Measurements from ENCODE around the gene ZC3H7A. TPM values are rescaled to one million over a fixed set of nuclear protein-coding genes. Genes with fewer than 3 reads are reported as not detected.

Gene ZC3H7A
- total and polyA plus RNA-seq, 2 of the 13 experiments (the other 11 are each of a cell fraction or from before 2014, with no cell fraction given), result 29.2 to 36.8 TPM

DNA sequence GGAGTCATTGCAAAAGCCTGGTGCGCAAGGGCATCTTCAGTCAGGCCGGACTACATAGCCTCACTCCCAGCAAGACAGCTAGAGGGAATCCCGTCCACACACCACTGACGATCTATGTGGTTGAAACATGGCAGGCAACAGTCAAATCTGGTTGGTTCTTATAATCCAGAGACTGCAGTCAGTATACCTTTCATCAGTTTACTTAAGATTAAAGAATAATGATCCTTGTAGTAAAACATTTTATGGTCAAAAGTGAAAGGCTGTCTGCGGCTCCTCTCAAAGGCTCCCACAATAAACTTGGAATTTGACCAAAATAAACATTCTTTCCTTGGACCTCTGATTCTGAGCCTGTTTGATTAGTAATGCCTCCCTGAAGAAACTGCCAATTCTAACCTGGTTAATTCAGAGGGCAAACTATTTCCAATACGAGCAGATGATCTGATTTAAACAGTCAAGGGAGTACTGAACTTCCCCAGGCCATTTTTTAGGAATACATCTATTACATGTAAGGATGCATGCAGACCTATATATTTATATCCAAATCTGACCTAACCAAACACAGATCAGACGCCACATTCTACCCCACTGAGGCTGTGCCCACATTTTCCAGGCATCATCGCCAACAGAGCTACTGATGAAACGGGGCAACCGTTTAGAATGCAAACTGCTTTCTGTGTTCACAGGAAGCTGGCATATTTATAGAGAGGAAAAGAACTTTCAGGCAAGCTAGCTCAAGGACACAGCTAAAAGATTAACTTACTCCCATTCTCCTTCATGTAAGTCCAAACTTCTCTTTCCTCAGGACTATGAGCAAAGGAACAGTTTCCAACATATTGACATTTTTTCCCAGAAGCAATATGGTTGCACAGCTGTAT, 39.1 kb downstream of the ZC3H7A start (continued):
- TF ChIP-seq UBTF (CRISPR knock-in tag; IDR thresholded peaks at IDR 0.05) (no peak), SNAPC2 (CRISPR knock-in tag; IDR thresholded peaks at IDR 0.05) (peak; percentile 73; the same call in 1 of the 2 replicates), MED1 (CRISPR knock-in tag; IDR thresholded peaks at IDR 0.05) (peak; percentile 81), ZNF678 (CRISPR knock-in tag; IDR thresholded peaks at IDR 0.05) (0 out of 2 replicates have a peak, but pooled peaks have one; percentile 15), AHDC1 (CRISPR knock-in tag; IDR thresholded peaks at IDR 0.05; ENCODE audit: borderline replicate concordance) (peak; percentile 81; the same call in 1 of the 2 replicates), ZNF710 (CRISPR knock-in tag; IDR thresholded peaks at IDR 0.05; ENCODE audit: borderline replicate concordance) (0 out of 2 replicates have a peak, but pooled peaks have one; percentile 45), ZNF335 (CRISPR knock-in tag; IDR thresholded peaks at IDR 0.05) (peak; percentile 62; the same call in 1 of the 2 replicates)
- TF ChIP-seq, protein P1, sequence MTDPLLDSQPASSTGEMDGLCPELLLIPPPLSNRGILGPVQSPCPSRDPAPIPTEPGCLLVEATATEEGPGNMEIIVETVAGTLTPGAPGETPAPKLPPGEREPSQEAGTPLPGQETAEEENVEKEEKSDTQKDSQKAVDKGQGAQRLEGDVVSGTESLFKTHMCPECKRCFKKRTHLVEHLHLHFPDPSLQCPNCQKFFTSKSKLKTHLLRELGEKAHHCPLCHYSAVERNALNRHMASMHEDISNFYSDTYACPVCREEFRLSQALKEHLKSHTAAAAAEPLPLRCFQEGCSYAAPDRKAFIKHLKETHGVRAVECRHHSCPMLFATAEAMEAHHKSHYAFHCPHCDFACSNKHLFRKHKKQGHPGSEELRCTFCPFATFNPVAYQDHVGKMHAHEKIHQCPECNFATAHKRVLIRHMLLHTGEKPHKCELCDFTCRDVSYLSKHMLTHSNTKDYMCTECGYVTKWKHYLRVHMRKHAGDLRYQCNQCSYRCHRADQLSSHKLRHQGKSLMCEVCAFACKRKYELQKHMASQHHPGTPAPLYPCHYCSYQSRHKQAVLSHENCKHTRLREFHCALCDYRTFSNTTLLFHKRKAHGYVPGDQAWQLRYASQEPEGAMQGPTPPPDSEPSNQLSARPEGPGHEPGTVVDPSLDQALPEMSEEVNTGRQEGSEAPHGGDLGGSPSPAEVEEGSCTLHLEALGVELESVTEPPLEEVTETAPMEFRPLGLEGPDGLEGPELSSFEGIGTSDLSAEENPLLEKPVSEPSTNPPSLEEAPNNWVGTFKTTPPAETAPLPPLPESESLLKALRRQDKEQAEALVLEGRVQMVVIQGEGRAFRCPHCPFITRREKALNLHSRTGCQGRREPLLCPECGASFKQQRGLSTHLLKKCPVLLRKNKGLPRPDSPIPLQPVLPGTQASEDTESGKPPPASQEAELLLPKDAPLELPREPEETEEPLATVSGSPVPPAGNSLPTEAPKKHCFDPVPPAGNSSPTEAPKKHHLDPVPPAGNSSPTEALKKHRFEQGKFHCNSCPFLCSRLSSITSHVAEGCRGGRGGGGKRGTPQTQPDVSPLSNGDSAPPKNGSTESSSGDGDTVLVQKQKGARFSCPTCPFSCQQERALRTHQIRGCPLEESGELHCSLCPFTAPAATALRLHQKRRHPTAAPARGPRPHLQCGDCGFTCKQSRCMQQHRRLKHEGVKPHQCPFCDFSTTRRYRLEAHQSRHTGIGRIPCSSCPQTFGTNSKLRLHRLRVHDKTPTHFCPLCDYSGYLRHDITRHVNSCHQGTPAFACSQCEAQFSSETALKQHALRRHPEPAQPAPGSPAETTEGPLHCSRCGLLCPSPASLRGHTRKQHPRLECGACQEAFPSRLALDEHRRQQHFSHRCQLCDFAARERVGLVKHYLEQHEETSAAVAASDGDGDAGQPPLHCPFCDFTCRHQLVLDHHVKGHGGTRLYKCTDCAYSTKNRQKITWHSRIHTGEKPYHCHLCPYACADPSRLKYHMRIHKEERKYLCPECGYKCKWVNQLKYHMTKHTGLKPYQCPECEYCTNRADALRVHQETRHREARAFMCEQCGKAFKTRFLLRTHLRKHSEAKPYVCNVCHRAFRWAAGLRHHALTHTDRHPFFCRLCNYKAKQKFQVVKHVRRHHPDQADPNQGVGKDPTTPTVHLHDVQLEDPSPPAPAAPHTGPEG (CRISPR knock-in tag; IDR thresholded peaks at IDR 0.05), result 0 out of 2 replicates have a peak, but pooled peaks have one; percentile 65
- TF ChIP-seq, protein P2, sequence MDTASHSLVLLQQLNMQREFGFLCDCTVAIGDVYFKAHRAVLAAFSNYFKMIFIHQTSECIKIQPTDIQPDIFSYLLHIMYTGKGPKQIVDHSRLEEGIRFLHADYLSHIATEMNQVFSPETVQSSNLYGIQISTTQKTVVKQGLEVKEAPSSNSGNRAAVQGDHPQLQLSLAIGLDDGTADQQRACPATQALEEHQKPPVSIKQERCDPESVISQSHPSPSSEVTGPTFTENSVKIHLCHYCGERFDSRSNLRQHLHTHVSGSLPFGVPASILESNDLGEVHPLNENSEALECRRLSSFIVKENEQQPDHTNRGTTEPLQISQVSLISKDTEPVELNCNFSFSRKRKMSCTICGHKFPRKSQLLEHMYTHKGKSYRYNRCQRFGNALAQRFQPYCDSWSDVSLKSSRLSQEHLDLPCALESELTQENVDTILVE (CRISPR knock-in tag; IDR thresholded peaks at IDR 0.05), result peak; percentile 74; the same call in 1 of the 2 replicates

All from HepG2 (cell line).